Progenitor cell of endocrine pancreas (in vitro differentiated cells): ENCODE results near the gene ITPK1. TPM values are rescaled to one million over a fixed set of nuclear protein-coding genes. Genes with fewer than 3 reads are reported as not detected.

Experiments
- DNase-seq: peaks from one replicate; pipeline ENCODE4 v3.0.0; 2021; ENCODE audit warnings: low spot score; ENCODE audit not compliant: unreplicated experiment
- H3K27ac Mint-ChIP-seq: 2 replicates; pipeline ENCODE4 v1.8.0; 2021; ENCODE audit warnings: mild to moderate bottlenecking, moderate library complexity, mixed read lengths
- H3K27me3 Mint-ChIP-seq: 2 replicates; pipeline ENCODE4 v1.8.0; 2021; ENCODE audit warnings: mixed read lengths
- H3K36me3 Mint-ChIP-seq: 2 replicates; pipeline ENCODE4 v1.8.0; 2022; ENCODE audit warnings: mixed read lengths; ENCODE audit not compliant: insufficient read depth
- H3K4me1 Mint-ChIP-seq: 2 replicates; pipeline ENCODE4 v1.8.0; 2021; ENCODE audit warnings: low read depth, mixed read lengths
- H3K4me3 Mint-ChIP-seq: 2 replicates; pipeline ENCODE4 v1.8.0; 2021; ENCODE audit warnings: low read depth, mild to moderate bottlenecking, moderate library complexity, mixed read lengths
- H3K9me3 Mint-ChIP-seq: 2 replicates; pipeline ENCODE4 v1.8.0; 2021; ENCODE audit warnings: low read depth, mixed read lengths
- CTCF ChIP-seq: fragments of 200-600 bp; sonication (generic); IDR thresholded peaks from one replicate; pipeline ENCODE4 v1.5.0; 2021; ENCODE audit warnings: antibody characterized with exemption, mild to moderate bottlenecking; ENCODE audit not compliant: unreplicated experiment
- total RNA-seq: library from RNA; stranded (reverse); gene quantifications from 2 replicates; pipeline ENCODE4 v1.2.1, GENCODE V29; 2021

The ITPK1 gene
- total RNA-seq, 1 donor from 2014 or later = 72.0 TPM

- Mint-ChIP-seq H3K4me3 (no peak overlapping the region), H3K9me3 (no peaks in the 10 kb centered on the region), H3K36me3 (peaks cover 4% of the 10 kb centered on the region), H3K27me3 (no peaks in the 10 kb centered on the region), H3K27ac (no peak overlapping the region), H3K4me1 (no peaks in the 10 kb centered on the region)
- peak; percentile 70 for DNase-seq
- TF ChIP-seq CTCF = peak; percentile 96
Observed at GRCh38 chr14:92951912-92952471, 163.7 kb downstream of the ITPK1 start.

- no peaks in the 10 kb centered on the region for H3K27me3 Mint-ChIP-seq
- H3K4me3 Mint-ChIP-seq = no peak overlapping the region
- no peak for DNase-seq
- no peaks in the 10 kb centered on the region for H3K9me3 Mint-ChIP-seq
- H3K27ac Mint-ChIP-seq = no peak overlapping the region
- H3K4me1 Mint-ChIP-seq = no peaks in the 10 kb centered on the region
- H3K36me3 Mint-ChIP-seq = peaks cover 4% of the 10 kb centered on the region
- TF ChIP-seq CTCF = no peak
Observed at GRCh38 chr14:92951261-92951660, 164.5 kb downstream of the ITPK1 start.

DNA sequence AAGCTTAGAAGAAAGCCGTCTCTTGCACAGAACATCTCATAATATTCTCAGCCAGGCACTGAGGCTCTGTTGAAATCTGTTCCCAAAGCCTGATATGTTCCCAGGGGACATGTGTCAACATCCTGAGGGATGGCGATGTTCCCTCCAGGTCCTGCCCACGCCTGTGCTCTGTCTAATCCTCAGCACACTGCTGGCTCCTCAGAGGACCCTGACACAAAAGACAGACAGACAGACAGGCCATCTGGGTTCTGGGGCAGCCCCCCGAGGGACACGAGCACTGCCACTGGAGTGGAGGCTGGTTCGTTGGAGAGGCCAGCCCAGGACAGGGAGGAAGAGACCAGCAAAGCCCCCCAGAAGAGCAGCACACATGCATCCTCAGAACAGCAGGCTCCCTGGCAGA lies 165.0 kb downstream of the ITPK1 start:
- H3K9me3 Mint-ChIP-seq = no peaks in the 10 kb centered on the region
- no peaks in the 10 kb centered on the region for H3K27me3 Mint-ChIP-seq
- H3K36me3 Mint-ChIP-seq = peaks cover 3% of the 10 kb centered on the region
- H3K4me3 Mint-ChIP-seq = no peak overlapping the region
- H3K4me1 Mint-ChIP-seq = no peaks in the 10 kb centered on the region
- no peak for DNase-seq
- no peak overlapping the region for H3K27ac Mint-ChIP-seq
- no peak for TF ChIP-seq CTCF

- no peak for TF ChIP-seq CTCF
- no peak for DNase-seq
- H3K9me3 Mint-ChIP-seq = no peaks in the 10 kb centered on the region
- H3K27ac Mint-ChIP-seq = no peak overlapping the region
- no peaks in the 10 kb centered on the region for H3K27me3 Mint-ChIP-seq
- H3K4me3 Mint-ChIP-seq = no peak overlapping the region
- no peaks in the 10 kb centered on the region for H3K4me1 Mint-ChIP-seq
- H3K36me3 Mint-ChIP-seq = peaks cover 3% of the 10 kb centered on the region
Observed at GRCh38 chr14:92950193-92950540, 165.6 kb downstream of the ITPK1 start.

DNA sequence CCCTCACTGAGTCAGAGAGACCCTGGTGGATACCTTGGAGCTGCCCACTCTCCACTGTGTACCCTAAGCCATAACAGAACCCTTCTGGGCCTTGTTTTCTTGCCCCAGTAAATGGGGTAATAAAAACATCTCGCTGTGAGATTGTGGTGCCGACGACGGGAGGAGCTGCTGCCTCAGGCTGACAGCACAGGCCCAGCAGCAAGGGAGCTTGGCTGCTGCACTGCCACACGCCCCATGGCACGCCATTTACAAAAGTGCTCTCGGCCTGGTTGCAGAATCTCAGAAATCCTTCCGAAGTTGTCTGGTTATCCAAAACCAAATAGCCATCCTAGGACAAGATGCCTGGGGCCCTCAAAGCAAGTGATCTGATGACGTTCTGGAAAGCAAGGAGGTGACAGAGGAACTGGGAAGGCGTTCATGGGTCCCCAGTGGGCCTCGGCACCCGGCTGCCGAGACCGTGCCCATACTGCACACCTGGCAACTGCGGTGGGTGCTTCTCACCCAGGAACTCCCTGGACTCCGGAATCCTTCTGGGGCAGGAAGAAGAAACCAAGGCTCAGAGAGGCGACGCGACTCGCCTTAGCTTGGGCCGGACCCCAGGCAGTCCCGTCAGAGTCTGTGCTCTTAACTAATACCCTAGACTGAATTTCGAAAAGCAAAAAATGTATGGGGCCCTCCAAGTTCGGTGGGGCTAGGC lies 166.1 kb downstream of the ITPK1 start:
- no peak for TF ChIP-seq CTCF
- Mint-ChIP-seq H3K27ac (peak overlapping the region; percentile 45), H3K9me3 (no peaks in the 10 kb centered on the region), H3K4me3 (no peak overlapping the region), H3K27me3 (no peaks in the 10 kb centered on the region), H3K4me1 (no peaks in the 10 kb centered on the region), H3K36me3 (peaks cover 3% of the 10 kb centered on the region)
- DNase-seq = no peak
